GM12874 (cell line): Measurements from ENCODE around the gene MTMR10.

Experiments
- TF ChIP-seq, protein P1 (sequence below): IDR thresholded peaks from 2 replicates; pipeline ENCODE4 v1.5.1; 2011; ENCODE audit warnings: low read depth, mild to moderate bottlenecking, control low read depth, low read length, moderate library complexity; ENCODE audit not compliant: insufficient read depth

MTMR10 gene

GRCh38 chr15:30958219-30958618 lies 33.2 kb downstream of the MTMR10 start:
- TF ChIP-seq, protein P1, sequence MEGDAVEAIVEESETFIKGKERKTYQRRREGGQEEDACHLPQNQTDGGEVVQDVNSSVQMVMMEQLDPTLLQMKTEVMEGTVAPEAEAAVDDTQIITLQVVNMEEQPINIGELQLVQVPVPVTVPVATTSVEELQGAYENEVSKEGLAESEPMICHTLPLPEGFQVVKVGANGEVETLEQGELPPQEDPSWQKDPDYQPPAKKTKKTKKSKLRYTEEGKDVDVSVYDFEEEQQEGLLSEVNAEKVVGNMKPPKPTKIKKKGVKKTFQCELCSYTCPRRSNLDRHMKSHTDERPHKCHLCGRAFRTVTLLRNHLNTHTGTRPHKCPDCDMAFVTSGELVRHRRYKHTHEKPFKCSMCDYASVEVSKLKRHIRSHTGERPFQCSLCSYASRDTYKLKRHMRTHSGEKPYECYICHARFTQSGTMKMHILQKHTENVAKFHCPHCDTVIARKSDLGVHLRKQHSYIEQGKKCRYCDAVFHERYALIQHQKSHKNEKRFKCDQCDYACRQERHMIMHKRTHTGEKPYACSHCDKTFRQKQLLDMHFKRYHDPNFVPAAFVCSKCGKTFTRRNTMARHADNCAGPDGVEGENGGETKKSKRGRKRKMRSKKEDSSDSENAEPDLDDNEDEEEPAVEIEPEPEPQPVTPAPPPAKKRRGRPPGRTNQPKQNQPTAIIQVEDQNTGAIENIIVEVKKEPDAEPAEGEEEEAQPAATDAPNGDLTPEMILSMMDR: no peak

DNA sequence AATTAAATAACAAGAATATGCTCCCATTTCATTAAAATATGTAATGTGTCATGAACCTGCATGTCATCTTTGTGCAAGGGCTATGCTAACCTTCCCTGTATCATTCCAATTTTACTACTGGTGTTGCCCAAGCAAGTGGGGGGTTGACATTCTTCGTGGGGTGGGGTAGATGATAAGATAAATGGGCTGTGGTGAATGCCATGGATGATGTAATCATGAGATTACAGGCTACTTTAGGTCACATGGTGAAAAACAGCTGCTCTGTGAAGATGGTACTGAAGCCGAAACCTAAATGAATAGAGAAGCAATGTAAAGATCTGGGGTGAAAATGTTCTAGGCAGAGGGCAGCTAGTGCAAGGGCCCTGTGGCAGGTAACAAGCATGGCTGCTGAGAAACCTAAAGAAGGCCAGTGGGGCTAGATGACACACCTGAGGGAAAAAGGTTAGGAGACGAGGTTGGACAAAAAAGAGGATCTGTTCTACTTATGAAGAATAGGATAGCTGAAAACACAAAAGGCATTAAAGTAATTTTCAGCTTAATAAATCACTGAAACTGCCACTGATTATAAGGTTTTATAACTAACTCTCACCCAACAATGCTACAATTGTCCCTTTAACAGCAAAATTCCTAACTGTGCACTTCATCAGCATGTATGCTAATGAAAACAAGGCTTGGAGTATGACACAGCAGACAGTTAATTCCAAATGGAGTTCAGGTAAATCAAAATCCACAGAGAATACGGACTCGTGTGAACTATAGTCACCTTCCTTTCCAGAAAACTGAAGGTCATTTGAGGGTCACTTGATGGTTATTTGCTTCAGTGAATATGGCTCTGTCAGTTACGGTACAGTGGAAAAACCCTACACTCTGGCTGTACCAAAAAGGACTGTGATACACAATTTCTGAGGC lies 35.0 kb downstream of the MTMR10 start:
- TF ChIP-seq, protein P1: no peak

- TF ChIP-seq, protein P1: no peak
Observed at GRCh38 chr15:30954674-30955073, 36.8 kb downstream of the MTMR10 start.

DNA sequence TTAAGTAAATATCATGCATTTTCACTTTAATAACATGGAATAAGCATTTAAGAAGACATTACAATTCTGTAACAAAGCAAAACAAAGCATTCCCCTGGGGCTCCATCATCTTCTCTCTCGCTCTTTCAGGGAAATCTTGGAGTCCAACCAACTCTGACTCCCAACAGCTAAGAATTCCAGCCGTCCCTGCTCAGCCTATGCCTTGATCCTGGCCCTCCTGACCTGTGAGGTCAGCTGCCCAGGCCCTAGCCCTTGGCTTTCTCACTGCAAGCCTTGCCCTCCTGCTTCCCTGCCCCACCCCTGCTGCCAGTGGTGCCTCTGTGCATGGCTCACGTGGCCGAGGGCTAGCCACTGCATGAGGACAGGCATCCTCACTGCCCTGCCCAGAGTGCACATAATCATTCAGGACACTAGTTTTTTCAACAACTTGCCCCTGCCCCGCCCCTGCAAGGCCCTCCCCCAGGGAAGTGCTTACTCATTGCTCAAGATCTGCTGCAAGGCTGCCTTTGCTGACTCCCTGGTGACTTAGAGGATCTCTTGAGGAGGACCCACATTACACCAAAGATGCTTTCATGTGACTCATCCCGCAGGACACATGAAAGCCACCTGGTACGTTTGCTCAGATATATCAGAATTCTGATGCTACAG lies 37.6 kb downstream of the MTMR10 start:
- TF ChIP-seq, protein P1: no peak

GRCh38 chr15:30953183-30953582 lies 38.2 kb downstream of the MTMR10 start:
- TF ChIP-seq, protein P1: no peak

- TF ChIP-seq, protein P1: no peak
Observed at GRCh38 chr15:30943654-30944335, 47.6 kb downstream of the MTMR10 start.

DNA sequence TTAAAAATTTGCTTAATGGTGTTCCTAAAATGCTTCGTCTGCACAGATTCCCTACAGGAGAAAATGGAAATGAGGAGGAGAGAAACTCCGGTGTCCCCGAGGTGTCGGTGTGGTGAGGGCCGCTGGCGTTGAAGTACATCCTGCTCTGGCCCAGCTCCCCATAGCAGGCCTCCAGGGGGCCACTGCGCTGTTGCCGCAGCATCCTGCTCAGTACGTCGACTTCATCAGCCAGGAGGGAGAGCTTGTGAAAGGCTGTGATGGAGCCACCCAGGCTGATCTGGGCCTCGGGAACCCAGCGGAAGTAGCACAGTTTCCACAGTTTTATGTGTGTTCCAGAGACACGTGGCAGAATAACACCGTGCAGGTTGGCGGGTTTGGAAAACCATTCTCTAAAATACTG lies 49.9 kb downstream of the MTMR10 start:
- TF ChIP-seq, protein P1: no peak
